Measurements from ENCODE around the gene ANKMY1.

DNA sequence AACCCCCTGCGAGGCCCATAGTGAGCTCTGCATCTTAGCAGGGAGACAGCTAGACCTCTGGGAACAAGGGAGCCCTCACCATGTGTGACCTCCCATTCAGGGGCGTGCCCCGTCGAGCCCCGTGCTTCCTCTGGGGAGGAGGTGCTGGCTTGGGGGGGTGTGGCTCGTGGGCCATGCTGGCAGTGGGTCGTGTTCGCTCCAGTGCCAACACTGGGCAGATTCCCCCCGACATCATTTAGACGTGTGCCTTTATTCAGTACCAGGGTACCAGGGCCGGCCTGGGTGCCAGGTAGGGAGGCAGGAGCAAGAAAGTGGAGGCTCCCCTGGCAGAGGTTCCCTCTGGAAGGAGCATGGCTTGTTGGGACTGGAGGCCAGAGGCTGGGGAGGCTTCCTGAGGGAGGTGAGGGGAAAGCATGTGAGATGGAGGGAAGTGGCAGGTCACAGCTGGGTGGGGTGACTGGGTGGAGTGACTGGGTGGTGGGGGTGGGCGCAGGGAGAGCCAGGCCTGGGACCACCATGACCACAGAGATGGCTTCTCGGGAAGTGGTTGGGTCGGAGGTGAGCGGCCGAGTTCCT is 107.2 kb downstream of the ANKMY1 start:
- TF ChIP-seq, protein P1, sequence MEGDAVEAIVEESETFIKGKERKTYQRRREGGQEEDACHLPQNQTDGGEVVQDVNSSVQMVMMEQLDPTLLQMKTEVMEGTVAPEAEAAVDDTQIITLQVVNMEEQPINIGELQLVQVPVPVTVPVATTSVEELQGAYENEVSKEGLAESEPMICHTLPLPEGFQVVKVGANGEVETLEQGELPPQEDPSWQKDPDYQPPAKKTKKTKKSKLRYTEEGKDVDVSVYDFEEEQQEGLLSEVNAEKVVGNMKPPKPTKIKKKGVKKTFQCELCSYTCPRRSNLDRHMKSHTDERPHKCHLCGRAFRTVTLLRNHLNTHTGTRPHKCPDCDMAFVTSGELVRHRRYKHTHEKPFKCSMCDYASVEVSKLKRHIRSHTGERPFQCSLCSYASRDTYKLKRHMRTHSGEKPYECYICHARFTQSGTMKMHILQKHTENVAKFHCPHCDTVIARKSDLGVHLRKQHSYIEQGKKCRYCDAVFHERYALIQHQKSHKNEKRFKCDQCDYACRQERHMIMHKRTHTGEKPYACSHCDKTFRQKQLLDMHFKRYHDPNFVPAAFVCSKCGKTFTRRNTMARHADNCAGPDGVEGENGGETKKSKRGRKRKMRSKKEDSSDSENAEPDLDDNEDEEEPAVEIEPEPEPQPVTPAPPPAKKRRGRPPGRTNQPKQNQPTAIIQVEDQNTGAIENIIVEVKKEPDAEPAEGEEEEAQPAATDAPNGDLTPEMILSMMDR (IDR thresholded peaks at IDR 0.05): no peak
- no peak for TF ChIP-seq POLR2A (IDR thresholded peaks at IDR 0.05)
